ENCODE measurements around the gene DDX24.

- no peak for TF ChIP-seq POLR2AphosphoS5 (IDR thresholded peaks at IDR 0.05; ENCODE audit: insufficient read depth in 1 of 2, low read depth in 1 of 2)
- TF ChIP-seq POLR2A (IDR thresholded peaks at IDR 0.05), result no peak
These were observed 82.1 kb downstream of the DDX24 start for GRCh38 chr14:93998871-93999403.

All from vagina (tissue), 2 donors.